Kidney epithelial cell (primary cell): ENCODE measurements around the gene IL11. TPM values are rescaled to one million over a fixed set of nuclear protein-coding genes. Genes with fewer than 3 reads are reported as not detected.
A peak's percentile ranks its signal among the peaks of the same experiment; 100 is the strongest.

Experiments used
- DNase-seq: peaks from one replicate; pipeline ENCODE4 v3.0.0-alpha.2; 2010; ENCODE audit warnings: low read depth
- H3K27me3 ChIP-seq: 2 replicates; pipeline ENCODE4 v1.6.0; 2011; ENCODE audit warnings: low read length; ENCODE audit not compliant: control insufficient read depth, insufficient read depth
- H3K36me3 ChIP-seq: 2 replicates; pipeline ENCODE4 v1.5.1; 2011; ENCODE audit warnings: low read length; ENCODE audit not compliant: control insufficient read depth, insufficient read depth
- H3K4me3 ChIP-seq: 2 replicates; pipeline ENCODE4 v1.5.1; 2011; ENCODE audit warnings: low read depth, mild to moderate bottlenecking, control low read depth, low read length
- CTCF ChIP-seq: IDR thresholded peaks from 2 replicates; pipeline ENCODE4 v1.5.1; 2011; ENCODE audit warnings: mild to moderate bottlenecking, moderate library complexity, low read length, control low read depth, inconsistent platforms; ENCODE audit not compliant: insufficient read depth, poor library complexity, severe bottlenecking
- total RNA-seq: library from RNA; depleted of rRNA; stranded (reverse); fragments of >200 nt; gene quantifications from 2 replicates; pipeline ENCODE4 v1.2.3, GENCODE V29; 2015

The IL11 gene
- total RNA-seq, 1 donor from 2014 or later: 32.1 TPM

GRCh38 chr19:55360902-55361301 lies 9.4 kb downstream of the IL11 start:
- Histone ChIP-seq H3K36me3 (no peaks in the 10 kb centered on the region), H3K27me3 (peaks cover 8% of the 10 kb centered on the region), H3K4me3 (no peak overlapping the region)
- DNase-seq: no peak
- TF ChIP-seq CTCF: no peak

DNA sequence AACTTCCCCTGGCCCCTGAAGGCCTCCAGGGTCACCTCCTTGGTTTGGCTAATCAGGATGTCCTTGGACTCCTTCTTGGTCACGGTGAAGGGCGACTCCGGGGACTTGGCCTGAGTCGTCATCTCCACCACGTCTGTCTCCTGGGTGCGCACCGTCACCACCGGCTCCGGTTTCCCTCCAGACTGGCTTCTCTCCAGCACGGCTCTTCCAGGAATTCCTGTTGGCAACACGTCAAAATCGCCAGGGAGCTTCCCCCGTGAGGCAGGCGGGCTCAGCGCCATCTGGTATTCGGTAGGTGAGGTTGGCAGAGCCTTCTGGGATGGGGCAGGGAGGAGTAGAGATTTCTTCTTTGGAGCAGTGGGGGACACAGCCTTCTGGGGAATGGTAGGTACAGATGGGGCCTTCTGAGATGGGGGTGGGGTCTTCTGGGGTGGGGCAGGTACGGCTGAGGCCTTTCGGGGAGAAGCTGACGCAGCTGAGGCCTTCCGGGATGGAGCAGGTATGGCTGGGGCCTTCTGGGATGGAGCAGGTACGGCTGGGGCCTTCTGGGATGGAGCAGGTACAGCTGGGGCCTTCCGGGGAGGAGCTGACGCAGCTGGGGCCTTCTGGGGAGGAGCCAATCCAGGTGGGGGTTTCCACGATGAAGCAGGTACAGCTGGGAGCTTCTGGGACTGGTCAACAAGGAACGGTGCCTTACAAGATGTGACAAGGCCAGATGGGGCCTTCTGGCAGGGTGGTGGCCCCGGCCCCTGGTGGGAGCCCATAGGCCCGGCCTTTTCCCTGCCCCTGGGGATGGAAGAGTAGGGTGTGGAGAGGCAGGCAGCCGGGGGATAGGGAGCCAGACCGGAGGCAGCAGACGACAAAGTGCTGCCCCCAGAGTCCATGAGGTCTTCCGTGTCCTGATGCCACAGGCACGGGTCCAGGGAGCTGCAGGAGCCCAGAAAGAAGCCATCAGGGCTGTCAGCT lies 11.0 kb downstream of the IL11 start:
- TF ChIP-seq CTCF: no peak
- Histone ChIP-seq H3K27me3 (peaks cover 13% of the 10 kb centered on the region), H3K4me3 (no peak overlapping the region), H3K36me3 (no peaks in the 10 kb centered on the region)
- DNase-seq: no peak

- Histone ChIP-seq H3K4me3 (no peak overlapping the region), H3K36me3 (no peaks in the 10 kb centered on the region), H3K27me3 (peaks cover 19% of the 10 kb centered on the region)
- no peak for TF ChIP-seq CTCF
- no peak for DNase-seq
Measured at GRCh38 chr19:55358493-55358892, 11.8 kb downstream of the IL11 start.

GRCh38 chr19:55355213-55355821 lies 14.9 kb downstream of the IL11 start:
- DNase-seq: no peak
- Histone ChIP-seq H3K27me3 (peaks cover 37% of the 10 kb centered on the region), H3K4me3 (no peak overlapping the region), H3K36me3 (no peaks in the 10 kb centered on the region)
- TF ChIP-seq CTCF: no peak

DNA sequence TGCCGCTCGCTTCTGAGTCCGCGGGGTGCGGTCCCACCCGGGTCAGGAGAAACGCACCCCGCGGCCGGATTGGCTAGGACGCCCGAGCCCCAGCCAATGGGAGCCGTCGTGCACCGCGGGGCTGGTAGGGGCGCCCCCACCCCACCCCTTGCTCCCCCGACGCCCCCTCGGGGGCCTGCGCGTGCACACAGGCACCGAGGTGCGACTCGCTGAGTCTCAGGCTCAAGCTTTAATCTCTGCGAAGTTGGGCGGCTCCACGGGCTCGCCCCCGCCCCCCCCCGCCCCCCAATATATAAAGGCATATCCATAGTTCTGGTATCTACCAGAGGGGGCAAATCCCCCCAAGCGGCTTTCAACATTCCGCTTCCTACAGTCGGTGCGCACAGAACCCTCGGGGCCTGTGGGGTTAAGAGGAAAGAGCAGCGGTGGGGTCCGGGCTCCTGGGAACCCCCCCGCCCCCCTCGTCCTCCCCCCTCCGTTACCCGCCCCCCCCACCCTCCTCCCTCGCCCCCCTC lies 15.5 kb downstream of the IL11 start, which contains the start of gene COX6B2:
Gene COX6B2 (minus strand): TSS at position 22 of the 515 bp plus-strand sequence. CDS start 198 bp downstream, outside the sequence.
- peak within 1 kb of the TSS; percentile 49 for H3K4me3 ChIP-seq
- H3K36me3 ChIP-seq: no peaks in the 10 kb centered on the region
- peaks cover 37% of the 10 kb centered on the region for H3K27me3 ChIP-seq
- no peak for TF ChIP-seq CTCF
- no peak for DNase-seq
